HG03045 (cell line): ENCODE results near the gene TEAD1.

Experiments
- ATAC-seq: cut with Tn5 transposase; IDR thresholded peaks from one replicate; pipeline ENCODE4 v1.9.1; 2021; ENCODE audit warnings: mild to moderate bottlenecking, moderate library complexity; ENCODE audit not compliant: unreplicated experiment

The TEAD1 gene

DNA sequence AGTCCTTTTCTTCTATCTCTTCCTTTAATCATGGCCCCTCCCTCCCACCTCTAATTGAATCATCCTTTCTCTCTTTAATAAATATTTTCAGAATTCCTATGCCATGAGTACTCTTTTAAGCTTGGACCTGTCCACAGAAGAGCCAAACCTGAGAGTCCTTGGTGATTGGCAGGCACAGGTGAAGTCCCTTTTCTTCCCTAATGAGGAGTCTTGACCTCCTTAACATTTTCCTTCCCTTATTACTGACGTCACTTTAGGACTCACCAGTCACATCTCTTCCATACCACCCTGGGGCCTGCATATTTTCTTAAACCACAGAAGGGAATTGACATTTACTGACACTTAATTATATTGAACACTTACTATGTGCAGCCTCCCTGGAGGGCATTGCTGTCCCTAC, 293.9 kb downstream of the TEAD1 start:
- no peak for ATAC-seq

- ATAC-seq: no peak
Measured at GRCh38 chr11:12968826-12969225, 294.6 kb downstream of the TEAD1 start.

DNA sequence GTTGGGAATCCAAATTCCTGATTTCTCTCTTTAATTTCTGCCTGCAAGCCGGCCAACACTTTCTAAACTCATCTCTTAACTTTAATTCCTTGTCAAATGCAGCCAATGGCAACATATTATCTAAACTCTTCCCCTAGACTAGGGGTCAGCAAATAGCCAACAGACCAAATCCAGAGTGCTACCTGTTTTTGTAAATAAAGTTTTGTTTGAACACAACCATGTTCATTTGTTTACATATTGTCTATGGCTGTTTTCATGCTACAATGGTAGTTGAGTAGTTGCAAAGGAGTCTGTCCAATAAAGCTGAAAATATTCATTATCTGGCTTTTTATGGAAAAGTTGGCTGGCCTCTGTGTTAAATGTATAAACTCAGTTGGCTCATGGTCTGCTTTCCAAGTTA, 297.7 kb downstream of the TEAD1 start:
- no peak for ATAC-seq

DNA sequence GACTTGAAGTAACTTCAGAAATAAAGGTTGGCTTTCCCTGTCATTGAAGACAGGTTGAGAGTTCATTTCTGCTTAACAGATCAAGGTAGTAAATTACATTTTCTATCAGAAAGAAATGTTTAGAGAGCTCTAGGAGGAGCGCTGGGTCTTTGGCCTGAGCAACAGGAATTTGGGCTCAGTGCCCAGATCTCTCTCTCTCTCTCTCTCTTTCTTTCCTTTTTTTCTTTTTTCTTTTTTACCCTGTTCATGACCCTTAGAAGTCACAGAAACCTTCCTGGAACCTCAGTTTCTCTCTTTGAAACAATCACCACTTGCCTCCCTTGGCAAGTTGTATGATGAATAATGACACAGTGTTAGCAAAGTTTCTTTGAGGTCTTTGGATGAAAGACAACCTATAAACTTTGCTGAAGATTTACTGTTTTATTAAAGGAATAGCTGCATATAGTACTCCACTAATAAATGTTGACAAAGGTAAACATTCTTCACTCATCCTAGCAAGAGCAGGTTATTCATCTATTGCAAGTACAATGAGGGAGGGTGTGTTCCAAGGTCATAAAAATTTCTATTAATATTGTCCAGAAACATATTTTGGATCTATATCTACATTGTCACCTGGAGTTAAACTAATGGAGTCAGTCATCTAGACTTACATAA, 299.4 kb downstream of the TEAD1 start:
- ATAC-seq: no peak

DNA sequence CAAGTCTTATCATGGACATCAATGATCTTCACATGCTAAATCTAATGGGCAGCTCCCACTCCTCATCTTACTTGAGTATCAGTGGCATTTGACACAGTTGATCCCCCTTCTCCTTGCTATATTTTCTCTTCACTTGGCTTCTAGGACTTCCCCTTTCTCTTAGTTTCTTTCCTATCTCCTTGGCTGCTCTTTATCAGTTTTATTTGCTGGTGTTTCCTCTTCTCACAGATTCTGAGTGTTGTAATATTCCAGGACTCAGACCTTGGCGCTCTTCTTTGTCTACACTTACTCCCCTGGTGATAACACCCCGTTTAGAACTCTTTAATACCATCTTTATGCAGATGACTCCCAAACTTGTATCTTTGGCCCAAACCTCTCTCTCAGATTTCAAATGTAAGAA, 301.0 kb downstream of the TEAD1 start:
- no peak for ATAC-seq

DNA sequence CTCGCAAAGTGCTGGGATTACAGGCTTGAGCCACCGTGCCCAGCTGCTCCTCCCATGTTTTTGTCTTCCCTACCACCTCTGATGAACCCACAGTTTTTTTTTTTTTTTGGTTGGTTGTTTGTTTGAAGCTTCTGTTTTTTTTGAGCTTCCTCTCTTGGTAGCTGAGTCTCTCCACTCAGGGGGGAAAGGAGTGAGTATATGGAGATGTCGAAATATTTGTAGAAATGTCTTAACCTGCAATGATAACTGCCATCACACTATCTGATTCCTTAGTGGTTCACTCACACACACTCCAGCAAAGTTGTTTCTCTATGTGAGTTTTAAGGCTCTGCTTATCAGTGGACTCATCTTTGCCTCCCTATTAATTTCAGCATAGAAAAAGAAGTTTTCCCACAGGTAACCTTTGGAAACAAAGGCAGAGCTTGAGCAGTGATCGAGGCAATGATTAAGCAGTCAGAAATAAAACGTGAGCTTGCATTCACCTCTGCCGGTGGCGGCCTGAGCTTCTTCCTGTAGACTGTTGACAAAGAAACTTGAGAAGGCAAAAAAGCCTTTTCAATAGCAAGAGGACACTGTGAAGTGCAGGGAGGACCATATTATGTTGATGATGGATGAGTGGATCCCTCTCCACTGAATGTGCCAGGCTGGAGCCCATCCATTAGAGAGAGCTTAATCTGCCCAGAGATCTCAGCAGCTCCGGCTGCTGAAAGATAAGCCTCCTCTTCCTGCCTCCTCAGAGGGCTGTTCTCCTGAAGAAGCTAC, 305.9 kb downstream of the TEAD1 start:
- no peak for ATAC-seq

GRCh38 chr11:12981676-12982522, 307.7 kb downstream of the TEAD1 start:
- no peak for ATAC-seq

GRCh38 chr11:12983336-12983735, 309.1 kb downstream of the TEAD1 start:
- no peak for ATAC-seq

- no peak for ATAC-seq
Measured at GRCh38 chr11:12986194-12986898, 312.1 kb downstream of the TEAD1 start.

DNA sequence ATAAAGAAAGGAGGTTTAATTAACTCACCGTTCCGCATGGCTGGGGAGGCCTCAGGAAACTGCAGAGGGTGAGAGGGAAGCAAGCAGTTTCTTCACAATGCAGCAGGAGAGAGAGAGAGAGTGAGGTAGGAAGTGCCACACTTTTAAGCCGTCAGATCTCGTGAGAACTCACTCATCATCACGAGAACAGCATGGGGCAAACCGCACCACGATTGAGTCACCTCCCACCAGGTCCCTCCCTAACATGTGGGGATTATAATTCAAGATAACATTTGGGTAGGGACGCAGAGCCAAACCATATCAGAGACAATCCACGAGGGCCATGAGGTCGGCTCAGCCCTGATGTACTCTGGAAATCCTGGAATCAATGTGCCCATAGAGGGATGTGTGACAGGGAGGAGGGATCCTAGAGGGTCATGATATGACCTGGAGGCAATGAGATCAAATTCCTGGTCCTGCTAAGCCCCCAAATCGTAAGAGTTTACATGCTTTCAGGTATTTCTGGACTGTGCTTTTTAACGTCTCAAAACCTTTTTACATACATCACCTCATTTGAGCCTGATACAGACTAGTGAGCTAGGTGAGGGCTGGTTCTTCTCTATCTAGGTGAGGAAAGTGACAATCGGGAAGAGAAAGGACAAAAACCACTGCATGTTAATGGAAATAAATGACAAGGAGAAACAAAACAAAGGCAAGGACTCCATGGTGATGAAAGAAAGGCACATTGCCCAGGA, 315.4 kb downstream of the TEAD1 start:
- no peak for ATAC-seq

GRCh38 chr11:12990162-12990480, 315.9 kb downstream of the TEAD1 start:
- ATAC-seq: no peak

DNA sequence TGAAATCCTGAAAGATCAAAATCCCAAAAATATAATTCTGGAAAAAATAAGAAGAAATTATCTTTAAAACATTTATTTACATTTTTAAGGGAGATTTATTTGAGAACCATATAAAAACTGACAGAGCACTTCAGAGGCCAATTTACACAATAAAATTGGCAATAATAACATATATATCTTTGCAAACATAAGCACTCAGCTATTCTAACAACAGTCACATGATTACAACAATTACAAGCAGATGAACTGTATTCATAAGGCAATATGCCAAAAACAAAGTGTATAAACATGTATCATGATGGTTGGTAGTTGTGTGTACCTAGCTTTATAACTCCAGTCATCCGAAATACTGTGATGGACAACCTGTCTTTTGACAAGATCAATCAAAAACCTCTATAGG, 317.2 kb downstream of the TEAD1 start:
- ATAC-seq: no peak

- ATAC-seq: no peak
Measured at GRCh38 chr11:12993626-12994025, 319.4 kb downstream of the TEAD1 start.
